K562 (cell line): Measurements from ENCODE around the gene OR4C5.
"Not testable (repeated sequence)": the region's sequence is repeated elsewhere in the genome, so short reads cannot be mapped to it uniquely, and the experiment has no call there.

Experiments used
- ARNT ChIP-seq, 2 experiments: fragments of 450-650 bp; IDR thresholded peaks; 2 replicates each; pipeline ENCODE4 v1.6.1; 2016; ENCODE audit warnings: mild to moderate bottlenecking in 1 of 2
- CEBPG ChIP-seq, 3 experiments: fragments of 200-800 bp in 1 of 3; sonication (Bioruptor generic) in 1 of 3; sonication (generic) in 1 of 3; formaldehyde crosslinking in 1 of 3; IDR thresholded peaks in 2 of 3; conservative IDR thresholded peaks in 1 of 3; 2 replicates each; pipeline versions ENCODE4 v1.6.1 to v1.8.0; 2016 to 2022; ENCODE audit warnings: missing compliant biosample characterization in 2 of 3, missing genetic modification characterization in 2 of 3, mild to moderate bottlenecking in 1 of 3, missing genetic modification reagents in 1 of 3
- CHD7 ChIP-seq: fragments of 200-600 bp; sonication (generic); IDR thresholded peaks from one replicate; pipeline ENCODE4 v1.6.1; 2012; ENCODE audit warnings: mild to moderate bottlenecking, low read depth, low read length, inconsistent platforms
- CTBP1 ChIP-seq: fragments of 450-650 bp; IDR thresholded peaks from 2 replicates; pipeline ENCODE4 v1.6.1; 2016; ENCODE audit warnings: borderline replicate concordance
- ELF4 ChIP-seq: fragments of 450-650 bp; formaldehyde crosslinking; IDR thresholded peaks from 2 replicates; pipeline ENCODE4 v1.4.0; 2022; ENCODE audit warnings: missing genetic modification characterization
- ELK1 ChIP-seq: sonication (generic); formaldehyde crosslinking; IDR thresholded peaks from 2 replicates; pipeline ENCODE4 v1.8.1; 2022; ENCODE audit warnings: missing genetic modification reagents
- GABPA ChIP-seq: fragments of 200-800 bp; sonication (Bioruptor generic); conservative IDR thresholded peaks from 2 replicates; pipeline ENCODE4 v1.6.1; 2016; ENCODE audit warnings: low read depth, missing genetic modification characterization, missing compliant biosample characterization
- HMG20A ChIP-seq: fragments of 450-650 bp; formaldehyde crosslinking; conservative IDR thresholded peaks from 2 replicates; pipeline ENCODE4 v1.4.0; 2020; ENCODE audit warnings: mild to moderate bottlenecking, mixed read lengths
- POLR2AphosphoS2 ChIP-seq: IDR thresholded peaks from 2 replicates; pipeline ENCODE4 v1.6.1; 2012; ENCODE audit warnings: low read length, improper control_type of control experiment
- PRDM10 ChIP-seq: fragments of 450-650 bp; IDR thresholded peaks from 2 replicates; pipeline ENCODE4 v1.6.1; 2018; ENCODE audit not compliant: partially characterized antibody
- SNIP1 ChIP-seq: fragments of 450-650 bp; IDR thresholded peaks from 2 replicates; pipeline ENCODE4 v1.7.1; 2017; ENCODE audit warnings: low read depth, mild to moderate bottlenecking
- TCF7L2 ChIP-seq: fragments of 150-350 bp; IDR thresholded peaks from 2 replicates; pipeline ENCODE4 v1.6.1; 2016; ENCODE audit warnings: low read depth, mild to moderate bottlenecking, low read length, moderate library complexity
- ZFPM2 ChIP-seq: fragments of 250-450 bp; sonication (Bioruptor Pico); IDR thresholded peaks from 2 replicates; pipeline ENCODE4 v1.5.1; 2022; ENCODE audit warnings: mild to moderate bottlenecking

GRCh38 chr11:48324620-48325019 is 41.6 kb downstream of the OR4C5 start, which contains the start of gene OR4C3:
- not testable (repeated sequence) for TF ChIP-seq SNIP1; TCF7L2; ZFPM2 (CRISPR knock-in tag); CHD7; POLR2AphosphoS2; HMG20A; CEBPG (CRISPR knock-in tag; IDR thresholded peaks at IDR 0.05); CEBPG (tag; conservative IDR thresholded peaks at IDR 0.05 in 1 of 2, IDR thresholded peaks at IDR 0.05 in 1 of 2); PRDM10; GABPA (tag); ELK1 (CRISPR knock-in tag); ELF4; CTBP1; ARNT (IDR thresholded peaks at IDR 0.05)
